GM18858 (cell line): ENCODE data around the gene GTF3C2.

Source experiments
- ATAC-seq: cut with Tn5 transposase; IDR thresholded peaks from one replicate; pipeline ENCODE4 v1.9.1; 2021; ENCODE audit not compliant: unreplicated experiment

The GTF3C2 gene

DNA sequence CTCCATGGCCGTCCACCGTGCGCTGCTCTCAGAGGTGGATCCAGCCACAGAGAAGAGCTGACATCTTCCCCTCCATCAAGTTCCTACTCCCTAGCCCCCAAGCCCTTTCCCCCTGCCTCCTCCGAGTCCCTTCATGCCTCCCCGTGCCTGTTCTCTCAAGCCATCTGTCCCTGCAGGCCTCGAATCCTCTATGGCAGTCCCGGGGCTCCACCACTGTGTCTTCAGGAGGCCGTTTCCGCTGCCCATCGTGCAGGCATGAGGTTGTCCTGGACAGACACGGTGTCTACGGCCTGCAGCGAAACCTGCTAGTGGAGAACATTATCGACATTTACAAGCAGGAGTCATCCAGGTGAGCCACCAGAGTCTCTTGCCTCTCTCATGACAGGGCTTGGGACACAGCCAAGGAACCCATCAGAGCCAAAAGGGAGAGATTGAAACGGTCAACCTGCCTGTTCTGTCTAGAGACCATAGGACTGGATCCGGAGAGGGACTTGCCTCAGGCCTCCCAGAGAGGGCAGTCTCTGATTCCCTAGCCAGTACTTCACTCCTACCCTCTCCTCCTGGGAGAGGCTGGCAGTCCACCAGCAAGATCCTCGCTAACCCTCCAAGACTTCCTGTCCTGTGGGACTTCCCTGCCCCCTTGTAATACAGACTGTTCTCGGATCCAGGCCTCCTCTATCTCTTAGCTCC is 58.0 kb downstream of the GTF3C2 start:
- ATAC-seq: no peak

DNA sequence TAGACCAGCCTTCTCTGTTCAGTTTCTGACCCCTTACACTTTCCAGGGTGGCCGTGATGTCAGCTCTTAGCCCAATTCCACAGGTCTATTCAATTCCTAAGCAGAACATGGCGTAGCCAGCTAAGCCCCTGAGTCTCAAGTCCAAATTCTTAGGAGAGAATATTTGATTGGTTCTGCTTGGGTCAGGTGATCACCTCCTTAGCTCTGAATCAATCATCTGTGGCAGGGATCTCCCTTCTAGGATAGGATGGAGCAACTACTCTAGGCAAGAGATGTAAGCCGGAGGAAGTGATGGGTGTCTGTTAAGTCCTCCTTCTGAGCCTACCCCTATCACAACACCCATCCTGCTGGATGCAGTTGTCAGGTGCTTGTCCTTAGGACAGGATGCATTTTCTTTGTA is 59.4 kb downstream of the GTF3C2 start:
- no peak for ATAC-seq

DNA sequence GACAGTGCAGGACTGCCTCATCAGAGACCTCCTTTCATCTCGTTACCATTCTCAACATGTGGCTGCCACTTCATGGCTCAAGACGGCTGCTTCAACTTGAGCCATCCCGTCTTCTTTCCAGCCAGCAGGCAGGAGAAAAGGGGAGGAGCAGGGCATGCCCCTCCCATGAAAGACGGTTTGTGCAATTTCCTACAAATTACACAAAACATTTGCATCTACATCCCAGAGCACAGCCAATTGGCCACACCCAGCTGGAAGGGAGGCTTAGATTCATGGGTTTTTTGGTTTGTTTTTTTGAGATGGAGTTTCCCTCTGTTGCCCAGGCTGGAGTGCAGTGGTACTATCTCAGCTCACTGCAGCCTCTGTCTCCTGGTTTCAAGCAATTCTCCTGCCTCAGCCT is 60.1 kb downstream of the GTF3C2 start:
- ATAC-seq: no peak

DNA sequence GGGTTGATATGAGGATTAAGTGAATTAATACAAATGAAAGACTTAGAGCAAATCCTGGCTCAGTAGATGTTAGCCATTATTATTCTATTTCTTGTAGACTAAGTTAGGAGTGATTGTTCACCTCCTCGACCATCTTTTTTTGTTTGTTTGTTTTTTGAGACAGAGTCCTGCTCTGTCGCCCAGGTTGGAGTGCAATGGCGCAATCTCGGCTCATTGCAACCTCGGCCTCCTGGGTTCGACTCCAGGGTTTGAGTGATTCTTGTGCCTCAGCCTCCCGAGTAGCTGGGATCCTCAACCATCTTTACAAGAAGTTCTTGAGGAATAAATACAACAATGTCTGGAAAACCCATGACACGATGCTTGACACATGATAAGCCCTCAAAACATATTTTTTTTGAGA is 61.6 kb downstream of the GTF3C2 start:
- no peak for ATAC-seq

DNA sequence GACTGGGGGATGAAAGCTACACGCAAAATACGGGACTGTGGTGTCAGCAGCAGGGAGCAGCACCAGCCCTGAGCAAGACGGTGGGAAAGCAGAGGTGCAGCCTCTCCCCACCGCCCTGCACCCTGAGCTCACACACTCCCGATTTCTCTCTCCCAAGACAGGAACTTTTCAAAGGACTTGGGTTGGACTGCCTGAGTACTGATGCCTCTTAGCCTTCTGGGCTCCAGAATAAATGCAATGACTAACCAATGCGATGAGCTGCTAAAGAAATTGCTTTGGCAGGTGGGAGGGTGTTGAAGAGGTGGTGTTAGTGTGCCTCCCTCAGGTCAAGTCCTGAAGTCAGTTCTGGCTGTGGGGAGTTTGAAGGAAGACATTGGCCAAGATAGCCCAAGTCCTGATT is 64.7 kb downstream of the GTF3C2 start:
- ATAC-seq: no peak

DNA sequence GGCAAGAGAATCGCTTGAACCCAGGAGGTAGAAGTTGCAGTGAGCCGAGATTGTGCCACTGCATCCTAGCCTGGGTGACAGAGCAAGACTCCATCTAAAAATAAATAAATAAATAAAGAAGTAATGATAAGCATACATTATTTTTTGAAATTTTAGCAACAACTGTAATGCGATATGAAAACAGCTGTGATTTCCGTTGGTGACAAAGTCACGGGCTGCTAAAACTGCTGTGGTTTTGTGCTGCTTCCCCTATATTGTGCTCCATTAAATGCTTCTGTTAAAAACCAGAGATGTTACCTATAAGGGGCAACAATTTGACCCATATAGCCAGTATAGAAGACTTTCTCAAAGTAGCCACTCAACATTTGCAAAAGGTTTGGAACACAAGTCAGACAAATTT is 66.0 kb downstream of the GTF3C2 start:
- ATAC-seq: no peak

DNA sequence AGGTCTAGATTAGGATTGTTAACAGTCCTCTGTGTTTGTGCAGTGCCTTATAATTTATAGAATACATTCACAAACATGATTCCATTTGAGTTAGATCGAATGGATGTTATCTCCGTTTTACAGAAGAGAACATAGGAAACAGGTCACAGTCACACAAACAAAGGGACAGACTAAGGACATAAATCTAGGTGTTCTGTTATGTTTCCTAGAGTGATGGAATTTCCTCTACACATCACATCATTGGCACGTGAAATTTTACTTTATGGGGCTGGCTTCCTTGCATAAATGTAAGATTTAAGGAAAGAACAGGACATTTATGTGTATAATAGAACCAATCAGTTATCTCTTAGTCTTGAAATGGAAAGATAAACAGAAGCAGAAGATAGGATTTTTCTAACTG is 68.0 kb downstream of the GTF3C2 start:
- no peak for ATAC-seq

DNA sequence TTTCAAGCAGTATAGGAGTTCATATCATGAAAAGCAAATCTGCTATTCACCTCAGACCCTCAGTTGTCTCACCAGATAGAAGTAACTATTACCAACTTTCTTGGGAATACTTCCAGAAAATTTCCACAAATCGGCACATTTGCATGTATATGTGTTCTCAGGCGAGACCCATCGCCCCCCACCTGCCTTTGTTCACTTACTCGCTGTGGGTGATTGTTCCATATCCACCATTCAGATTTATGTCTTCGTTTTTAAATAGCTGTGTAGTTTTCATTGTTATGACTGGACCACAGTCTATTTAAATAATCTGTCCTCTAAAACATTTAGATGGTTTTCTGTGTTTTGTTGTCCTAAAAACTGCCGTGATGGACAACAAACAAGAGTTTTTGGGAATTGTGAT is 71.1 kb downstream of the GTF3C2 start:
- ATAC-seq: no peak

DNA sequence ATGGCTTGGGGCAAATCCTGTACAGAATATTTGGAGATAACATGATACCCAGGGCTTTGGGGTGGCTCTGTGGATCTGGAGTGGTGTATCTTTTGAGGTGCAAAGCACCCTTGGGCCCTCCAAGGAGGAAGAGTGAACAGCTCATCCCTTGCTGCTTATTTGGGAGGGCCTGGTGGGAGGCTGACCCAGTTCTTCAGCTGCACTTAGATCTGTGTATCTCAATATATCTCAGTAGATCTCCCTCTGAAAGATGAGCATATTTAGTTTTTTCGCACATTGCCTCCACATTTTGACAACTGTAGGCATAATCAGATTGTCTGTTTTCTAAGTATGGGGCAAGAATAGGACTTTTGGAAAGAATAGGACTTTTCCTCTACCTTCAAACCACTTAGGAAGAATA is 71.6 kb downstream of the GTF3C2 start:
- no peak for ATAC-seq

DNA sequence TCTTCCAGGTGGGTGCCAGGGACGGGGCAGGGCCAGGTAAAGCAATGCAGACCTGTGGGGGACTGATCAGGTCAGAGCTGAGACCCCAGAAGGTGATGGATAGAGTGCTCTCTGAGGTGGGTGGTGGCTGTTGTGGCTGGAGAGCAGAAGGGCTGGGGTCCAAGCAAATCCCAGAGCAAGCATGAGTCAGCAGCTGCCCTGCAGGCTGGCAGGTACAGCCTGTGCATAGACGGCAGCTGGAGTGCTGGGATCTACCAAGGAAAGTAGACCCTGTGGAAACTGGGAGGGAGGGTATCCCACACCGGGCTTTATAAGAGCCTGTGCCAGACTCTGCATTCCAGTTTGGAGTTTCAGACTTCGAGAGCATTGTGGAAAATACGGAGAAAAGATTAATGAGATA is 73.7 kb downstream of the GTF3C2 start:
- ATAC-seq: no peak

DNA sequence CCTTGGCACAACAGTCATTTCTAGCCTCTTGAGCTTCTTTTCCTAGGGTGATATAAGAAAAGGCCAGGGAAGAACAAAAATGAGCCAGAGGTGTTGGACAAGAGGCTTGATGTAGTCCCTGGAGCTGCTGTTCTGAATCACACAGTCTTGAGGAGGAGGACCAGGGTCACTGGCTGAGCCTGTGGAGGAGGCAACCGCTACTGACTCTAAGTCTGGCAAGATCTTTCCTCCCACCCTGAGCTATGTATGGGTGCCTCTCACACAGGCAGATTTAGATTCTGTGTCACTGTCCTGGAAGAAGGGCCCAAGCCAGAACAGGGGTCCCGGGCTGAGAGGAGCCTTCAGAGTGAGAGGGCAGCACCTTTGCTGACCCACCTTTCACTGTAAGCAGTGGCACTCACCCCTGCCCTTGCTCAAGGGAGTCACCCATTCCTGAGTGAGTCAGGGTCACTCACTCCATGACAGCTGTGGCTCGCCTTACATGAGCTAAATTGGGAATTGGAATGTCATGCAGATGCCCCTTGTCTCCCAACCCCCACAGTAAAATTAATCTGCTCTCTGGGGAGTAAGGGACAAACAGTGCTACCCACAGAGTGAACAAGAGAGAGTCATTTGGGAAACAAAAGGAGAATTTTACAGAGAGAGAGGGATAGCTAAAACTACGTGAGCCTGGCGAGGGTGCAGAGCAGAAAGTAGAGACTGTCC is 74.6 kb downstream of the GTF3C2 start, which contains the start of gene TRIM54:
TRIM54 (plus strand) TSS at position 575 of the 705 bp plus-strand sequence. CDS start 303 bp downstream, outside the sequence.
- ATAC-seq: no peak

DNA sequence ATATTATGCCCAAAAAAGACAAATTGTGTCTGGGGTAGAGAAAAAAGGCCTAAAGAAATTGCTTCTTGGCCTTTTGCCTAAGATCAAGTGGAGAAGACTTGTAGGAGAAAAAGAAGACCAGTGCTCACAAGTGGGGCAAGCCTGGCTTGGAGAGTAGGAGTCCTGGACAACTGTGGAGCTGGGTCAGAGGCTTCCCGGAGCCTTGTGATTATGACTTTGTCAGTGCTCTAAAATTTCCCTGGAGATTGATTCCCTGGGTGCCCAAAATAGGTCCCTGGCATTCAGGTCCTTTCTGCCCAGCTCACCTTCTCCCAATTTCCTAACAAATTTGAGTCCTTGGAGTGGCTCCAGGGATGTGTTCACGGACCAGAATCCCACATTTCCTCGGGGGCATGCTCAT is 75.1 kb downstream of the GTF3C2 start:
- no peak for ATAC-seq

DNA sequence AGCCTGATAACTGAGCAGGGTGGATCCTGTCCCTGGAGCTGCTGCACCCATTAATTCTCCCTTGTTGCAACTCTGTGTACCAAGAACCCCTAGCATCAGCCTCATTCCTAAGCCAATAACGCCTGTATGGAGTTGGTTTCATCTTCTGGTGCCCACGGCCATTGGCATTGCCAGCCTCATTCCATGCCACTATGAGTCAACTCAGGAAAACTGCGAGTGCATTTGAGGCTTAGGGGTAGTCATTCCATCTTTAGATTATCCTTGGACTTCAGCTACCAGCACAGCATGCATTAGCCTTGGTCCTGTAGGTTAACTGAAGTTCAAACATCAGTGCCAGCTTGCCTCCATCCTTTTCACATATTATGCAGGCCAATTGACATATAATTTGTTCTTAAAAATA is 75.7 kb downstream of the GTF3C2 start:
- ATAC-seq: no peak

DNA sequence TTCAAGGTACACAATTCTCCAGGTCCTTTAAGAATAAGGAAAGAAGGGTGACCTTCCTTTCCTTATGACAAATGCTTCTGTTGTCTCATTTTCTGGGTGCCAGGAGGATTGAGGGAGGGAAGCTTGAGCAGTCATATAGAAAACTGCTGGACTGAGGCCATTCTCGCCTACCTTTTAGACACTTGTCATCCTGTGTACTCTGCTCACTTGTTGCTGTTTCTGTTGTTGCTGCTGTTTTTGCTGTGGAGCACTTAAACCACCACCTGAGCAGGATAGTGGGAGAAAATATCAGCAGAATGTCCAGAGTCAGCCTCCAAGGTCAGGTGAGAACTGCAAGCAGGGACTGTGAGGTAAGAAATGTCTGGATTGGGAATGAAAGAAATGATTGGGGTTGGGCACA is 78.6 kb downstream of the GTF3C2 start:
- ATAC-seq: no peak
